DMS79 treated with DMSO at 0.1 percent for 48 hours (cell line): ENCODE results near the gene SAMD4A.

ENCODE experiments used
- DNase-seq: peaks from one replicate; lab custom pipeline; 2025; lab: John Stamatoyannopoulos, UW

SAMD4A gene

GRCh38 chr14:54834727-54835126, 267.8 kb downstream of the SAMD4A start:
- DNase-seq, result no peak

- no peak for DNase-seq
These were observed 269.3 kb downstream of the SAMD4A start for GRCh38 chr14:54836231-54836630.

- DNase-seq, result no peak
These were observed 270.7 kb downstream of the SAMD4A start for GRCh38 chr14:54837508-54838149.

- DNase-seq, result no peak
These were observed 272.1 kb downstream of the SAMD4A start for GRCh38 chr14:54838931-54839512.

- no peak for DNase-seq
These were observed 272.8 kb downstream of the SAMD4A start for GRCh38 chr14:54839701-54840119.

GRCh38 chr14:54840336-54840735, 273.4 kb downstream of the SAMD4A start:
- no peak for DNase-seq

- DNase-seq, result no peak
These were observed 273.9 kb downstream of the SAMD4A start for GRCh38 chr14:54840798-54841197.
